ENCODE data around the gene MTFP1. TPM values are rescaled to one million over a fixed set of nuclear protein-coding genes. Genes with fewer than 3 reads are reported as not detected.

Gene MTFP1
- polyA plus RNA-seq, 1 donor = 9.9 TPM

DNA sequence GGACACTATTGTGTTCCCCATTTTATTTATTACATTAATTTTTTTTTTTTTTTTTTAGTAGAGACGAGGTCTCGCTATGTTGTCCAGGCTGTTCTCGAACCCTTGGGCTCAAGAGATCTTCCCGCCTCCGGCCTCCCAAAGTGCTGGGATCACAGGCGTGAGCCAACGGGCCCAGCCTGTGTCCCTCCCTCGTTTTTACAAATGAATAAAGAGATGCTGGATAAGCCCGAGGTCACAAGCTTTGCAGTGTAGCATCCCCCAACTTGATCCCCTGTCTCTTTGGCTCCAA, 297 bp upstream of the MTFP1 start:
- Histone ChIP-seq H3K27ac (ENCODE audit: low read length) (no peak overlapping the region), H3K36me3 (ENCODE audit: control insufficient read depth, insufficient read depth, low read length) (peaks cover under 1% of the 10 kb centered on the region), H3K4me3 (ENCODE audit: low read length) (peak overlapping the region; percentile 61), H3K27me3 (ENCODE audit: control insufficient read depth, insufficient read depth, low read length) (no peaks in the 10 kb centered on the region), H3K4me1 (ENCODE audit: control insufficient read depth, insufficient read depth, low read length) (peaks cover 37% of the 10 kb centered on the region), H3K9me3 (ENCODE audit: control insufficient read depth, low read depth, low read length) (no peaks in the 10 kb centered on the region)
- WGBS (ENCODE audit: insufficient coverage, low lambda C conversion rate) = no CpG with 5 or more reads among the region's 9 CpGs
- no peak for DNase-seq

DNA sequence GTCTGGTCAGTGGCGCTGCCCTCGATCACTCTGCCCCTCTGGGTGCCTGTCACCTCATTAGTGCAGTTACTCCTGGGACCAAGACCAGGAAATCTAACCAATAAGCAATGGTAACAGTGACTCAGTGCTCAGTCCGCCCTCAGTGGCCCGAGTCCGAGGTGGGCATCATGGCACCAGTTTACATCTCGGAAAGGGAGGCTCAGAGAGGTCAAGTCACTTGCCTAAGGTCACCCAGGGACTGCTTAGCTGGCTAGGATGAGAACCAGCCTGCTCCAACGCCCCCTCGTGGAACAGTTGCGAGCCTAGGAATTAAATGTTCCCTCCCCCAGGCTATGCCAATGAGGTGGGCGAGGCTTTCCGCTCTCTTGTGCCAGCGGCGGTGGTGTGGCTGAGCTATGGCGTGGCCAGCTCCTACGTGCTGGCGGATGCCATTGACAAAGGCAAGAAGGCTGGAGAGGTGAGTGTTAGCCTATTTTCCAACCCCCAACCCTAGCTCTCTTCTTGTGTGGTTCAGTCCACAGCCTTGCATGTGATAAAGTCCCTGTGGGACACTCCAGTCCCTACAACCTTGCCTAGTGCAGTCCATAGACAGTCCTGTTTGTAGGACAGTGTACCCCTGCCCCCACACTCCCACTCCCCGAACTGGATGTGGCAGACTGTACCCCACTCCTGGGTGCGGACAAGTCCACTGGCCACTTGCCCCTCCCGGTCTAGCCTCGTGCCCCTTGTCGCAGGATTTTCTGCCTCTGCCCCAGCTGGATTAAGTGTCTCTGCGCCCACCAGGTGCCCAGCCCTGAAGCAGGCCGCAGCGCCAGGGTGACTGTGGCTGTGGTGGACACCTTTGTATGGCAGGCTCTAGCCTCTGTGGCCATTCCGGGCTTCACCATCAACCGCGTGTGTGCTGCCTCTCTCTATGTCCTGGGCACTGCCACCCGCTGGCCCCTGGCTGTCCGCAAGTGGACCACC, 1.1 kb downstream of the MTFP1 start:
- H3K27ac ChIP-seq (ENCODE audit: low read length) = no peak overlapping the region
- WGBS (ENCODE audit: insufficient coverage, low lambda C conversion rate) = no CpG with 5 or more reads among the region's 29 CpGs
- H3K4me3 ChIP-seq (ENCODE audit: low read length) = peak overlapping the region; percentile 61
- H3K36me3 ChIP-seq (ENCODE audit: control insufficient read depth, insufficient read depth, low read length) = no peaks in the 10 kb centered on the region
- peaks cover 25% of the 10 kb centered on the region for H3K4me1 ChIP-seq (ENCODE audit: control insufficient read depth, insufficient read depth, low read length)
- DNase-seq = peak; percentile 68 to 80
- no peaks in the 10 kb centered on the region for H3K27me3 ChIP-seq (ENCODE audit: control insufficient read depth, insufficient read depth, low read length)
- no peaks in the 10 kb centered on the region for H3K9me3 ChIP-seq (ENCODE audit: control insufficient read depth, low read depth, low read length)

DNA sequence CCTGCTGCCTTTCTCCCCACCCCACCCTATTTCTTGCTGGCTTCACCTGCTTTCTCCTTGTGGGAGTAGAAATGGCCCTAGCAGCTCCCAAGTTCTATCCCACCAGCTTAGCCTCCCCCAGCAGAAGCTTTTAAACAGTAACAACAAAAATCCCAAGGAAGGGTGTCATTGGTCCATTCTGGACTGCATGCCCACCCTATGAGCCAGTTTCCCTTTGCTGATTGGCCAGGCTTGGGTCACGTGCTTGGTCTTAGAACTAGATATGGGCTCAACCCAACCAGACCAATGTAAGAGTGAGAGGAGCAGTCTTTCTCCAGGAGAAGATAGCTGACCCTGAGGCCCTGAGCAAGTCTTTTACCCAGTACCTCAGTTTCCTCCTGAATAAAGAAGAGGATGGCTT, 2.3 kb downstream of the MTFP1 start:
- no peak for DNase-seq
- Histone ChIP-seq H3K27me3 (ENCODE audit: control insufficient read depth, insufficient read depth, low read length) (no peaks in the 10 kb centered on the region), H3K36me3 (ENCODE audit: control insufficient read depth, insufficient read depth, low read length) (no peaks in the 10 kb centered on the region), H3K9me3 (ENCODE audit: control insufficient read depth, low read depth, low read length) (no peaks in the 10 kb centered on the region), H3K27ac (ENCODE audit: low read length) (no peak overlapping the region), H3K4me3 (ENCODE audit: low read length) (no peak overlapping the region), H3K4me1 (ENCODE audit: control insufficient read depth, insufficient read depth, low read length) (peaks cover 25% of the 10 kb centered on the region)
- WGBS (ENCODE audit: insufficient coverage, low lambda C conversion rate) = no CpG with 5 or more reads among the region's 1 CpG

DNA sequence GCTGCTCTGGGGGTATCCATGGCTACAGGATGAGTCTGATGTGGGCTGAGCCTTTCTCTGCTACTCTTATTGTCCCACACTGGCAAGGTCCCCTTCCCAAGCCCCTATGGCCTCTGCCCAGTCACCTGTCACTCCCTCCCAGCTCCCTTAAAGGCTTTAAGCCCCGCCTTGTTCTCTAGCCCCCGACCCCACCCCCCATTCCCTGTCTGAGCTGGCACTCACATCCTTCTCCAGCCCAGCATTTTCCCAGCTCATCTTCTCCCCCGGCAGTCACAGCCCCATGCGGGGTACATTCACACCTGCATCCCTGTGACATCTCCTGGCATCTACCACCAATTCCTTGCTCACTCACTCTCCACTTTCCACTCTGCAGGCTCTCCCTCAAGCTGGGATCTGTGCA, 4.3 kb downstream of the MTFP1 start:
- H3K9me3 ChIP-seq (ENCODE audit: control insufficient read depth, low read depth, low read length) = no peaks in the 10 kb centered on the region
- H3K4me1 ChIP-seq (ENCODE audit: control insufficient read depth, insufficient read depth, low read length) = peaks cover 29% of the 10 kb centered on the region
- no peak for DNase-seq
- no peak overlapping the region for H3K4me3 ChIP-seq (ENCODE audit: low read length)
- H3K27me3 ChIP-seq (ENCODE audit: control insufficient read depth, insufficient read depth, low read length) = no peaks in the 10 kb centered on the region
- WGBS (ENCODE audit: insufficient coverage, low lambda C conversion rate) = 50% methylated on average over 3 of the region's 4 CpGs
- no peak overlapping the region for H3K27ac ChIP-seq (ENCODE audit: low read length)
- no peaks in the 10 kb centered on the region for H3K36me3 ChIP-seq (ENCODE audit: control insufficient read depth, insufficient read depth, low read length)

DNA sequence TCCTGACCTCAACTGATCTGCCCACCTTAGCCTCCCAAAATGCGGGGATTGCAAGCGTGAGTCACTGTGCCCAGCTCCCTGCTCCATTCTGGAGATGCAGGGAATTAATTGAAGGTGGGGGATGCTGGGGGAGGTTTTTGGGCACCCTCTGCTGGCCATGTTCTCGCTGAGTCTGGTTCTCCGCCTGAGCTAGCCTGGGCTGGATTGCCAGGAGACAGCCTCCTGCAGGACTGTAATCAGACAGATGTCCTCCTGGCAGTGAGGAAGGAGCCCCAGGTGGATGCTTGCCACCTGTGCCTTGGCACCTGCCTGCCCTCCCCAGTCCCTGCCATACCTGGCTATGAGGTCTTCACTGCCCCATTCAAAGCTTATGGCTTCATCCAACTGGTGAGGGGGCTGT, 5.4 kb downstream of the MTFP1 start:
- no peak for DNase-seq
- H3K9me3 ChIP-seq (ENCODE audit: control insufficient read depth, low read depth, low read length) = no peaks in the 10 kb centered on the region
- H3K36me3 ChIP-seq (ENCODE audit: control insufficient read depth, insufficient read depth, low read length) = no peaks in the 10 kb centered on the region
- H3K4me1 ChIP-seq (ENCODE audit: control insufficient read depth, insufficient read depth, low read length) = peaks cover 28% of the 10 kb centered on the region
- no CpG with 5 or more reads among the region's 4 CpGs for WGBS (ENCODE audit: insufficient coverage, low lambda C conversion rate)
- no peaks in the 10 kb centered on the region for H3K27me3 ChIP-seq (ENCODE audit: control insufficient read depth, insufficient read depth, low read length)
- H3K27ac ChIP-seq (ENCODE audit: low read length) = no peak overlapping the region
- H3K4me3 ChIP-seq (ENCODE audit: low read length) = no peak overlapping the region

DNA sequence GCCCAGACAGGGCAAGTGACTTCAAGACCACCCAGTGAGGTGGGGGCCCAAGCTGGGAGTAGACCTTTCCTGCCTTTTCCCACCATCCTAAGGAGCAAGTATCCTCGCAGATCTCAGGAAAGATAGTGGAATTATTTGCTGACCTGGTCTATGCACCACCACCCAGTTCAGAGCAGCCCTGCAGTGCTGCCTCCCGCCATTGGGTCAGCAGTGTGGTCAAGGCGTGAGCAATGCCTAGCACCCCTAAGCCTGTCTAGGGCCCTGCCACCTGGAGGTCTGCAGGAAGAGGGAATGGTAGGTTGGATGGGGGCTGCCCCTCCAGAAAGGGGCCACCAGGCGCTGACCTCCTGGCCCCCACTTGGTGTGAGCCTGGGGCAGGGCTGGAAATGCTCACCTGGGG, 6.5 kb downstream of the MTFP1 start:
- H3K9me3 ChIP-seq (ENCODE audit: control insufficient read depth, low read depth, low read length) = no peaks in the 10 kb centered on the region
- DNase-seq = no peak
- no peaks in the 10 kb centered on the region for H3K36me3 ChIP-seq (ENCODE audit: control insufficient read depth, insufficient read depth, low read length)
- no CpG with 5 or more reads among the region's 4 CpGs for WGBS (ENCODE audit: insufficient coverage, low lambda C conversion rate)
- no peak overlapping the region for H3K27ac ChIP-seq (ENCODE audit: low read length)
- H3K27me3 ChIP-seq (ENCODE audit: control insufficient read depth, insufficient read depth, low read length) = no peaks in the 10 kb centered on the region
- H3K4me1 ChIP-seq (ENCODE audit: control insufficient read depth, insufficient read depth, low read length) = peaks cover 28% of the 10 kb centered on the region
- H3K4me3 ChIP-seq (ENCODE audit: low read length) = no peak overlapping the region

DNA sequence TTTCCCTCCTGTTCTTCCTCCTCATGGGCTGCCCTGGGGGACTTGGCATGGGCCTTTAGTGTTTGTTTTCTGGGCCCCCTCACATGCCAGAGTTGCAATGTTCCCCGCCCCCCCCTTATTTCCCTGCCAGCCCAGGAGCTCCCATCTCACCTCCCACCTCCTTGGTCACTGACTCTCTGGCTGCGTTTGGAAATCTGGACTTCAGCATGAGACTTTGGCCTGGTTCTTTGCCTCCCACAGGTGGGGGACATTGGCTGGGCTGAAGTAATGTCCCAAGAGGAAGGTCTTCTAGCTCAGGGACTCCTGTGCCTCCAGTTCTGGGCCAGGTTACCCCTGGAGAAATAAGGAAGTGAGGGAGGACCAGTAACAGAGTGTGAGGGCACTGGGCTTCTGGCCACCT, 7.0 kb downstream of the MTFP1 start:
- Histone ChIP-seq H3K27me3 (ENCODE audit: control insufficient read depth, insufficient read depth, low read length) (no peaks in the 10 kb centered on the region), H3K4me3 (ENCODE audit: low read length) (no peak overlapping the region), H3K9me3 (ENCODE audit: control insufficient read depth, low read depth, low read length) (no peaks in the 10 kb centered on the region), H3K36me3 (ENCODE audit: control insufficient read depth, insufficient read depth, low read length) (no peaks in the 10 kb centered on the region), H3K4me1 (ENCODE audit: control insufficient read depth, insufficient read depth, low read length) (peaks cover 28% of the 10 kb centered on the region), H3K27ac (ENCODE audit: low read length) (peak overlapping the region; percentile 45)
- peak; percentile 71 to 82 for DNase-seq
- no CpG with 5 or more reads among the region's 2 CpGs for WGBS (ENCODE audit: insufficient coverage, low lambda C conversion rate)

DNA sequence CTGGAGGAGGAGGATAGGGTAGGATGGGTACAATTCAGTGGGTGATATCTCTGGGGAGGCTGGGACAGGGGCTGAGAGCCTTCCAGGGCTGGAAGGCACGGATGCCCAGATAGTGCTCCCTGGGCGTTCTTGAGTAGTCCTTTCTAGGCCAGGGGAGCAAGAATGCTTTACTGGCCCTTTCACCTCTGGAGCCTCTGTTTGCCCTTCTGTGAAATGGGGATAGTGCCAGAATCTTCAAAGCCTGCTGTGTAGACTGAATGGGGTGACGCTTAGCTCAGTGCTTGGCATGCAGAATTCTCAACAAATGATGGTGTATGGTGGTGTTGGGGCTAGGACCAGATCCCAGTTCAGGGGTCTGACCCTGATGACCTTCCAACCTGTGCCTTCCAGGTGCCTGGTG, 7.7 kb downstream of the MTFP1 start:
- Histone ChIP-seq H3K36me3 (ENCODE audit: control insufficient read depth, insufficient read depth, low read length) (no peaks in the 10 kb centered on the region), H3K4me1 (ENCODE audit: control insufficient read depth, insufficient read depth, low read length) (peaks cover 28% of the 10 kb centered on the region), H3K4me3 (ENCODE audit: low read length) (no peak overlapping the region), H3K9me3 (ENCODE audit: control insufficient read depth, low read depth, low read length) (no peaks in the 10 kb centered on the region), H3K27ac (ENCODE audit: low read length) (no peak overlapping the region), H3K27me3 (ENCODE audit: control insufficient read depth, insufficient read depth, low read length) (no peaks in the 10 kb centered on the region)
- DNase-seq = no peak
- no CpG with 5 or more reads among the region's 3 CpGs for WGBS (ENCODE audit: insufficient coverage, low lambda C conversion rate)

DNA sequence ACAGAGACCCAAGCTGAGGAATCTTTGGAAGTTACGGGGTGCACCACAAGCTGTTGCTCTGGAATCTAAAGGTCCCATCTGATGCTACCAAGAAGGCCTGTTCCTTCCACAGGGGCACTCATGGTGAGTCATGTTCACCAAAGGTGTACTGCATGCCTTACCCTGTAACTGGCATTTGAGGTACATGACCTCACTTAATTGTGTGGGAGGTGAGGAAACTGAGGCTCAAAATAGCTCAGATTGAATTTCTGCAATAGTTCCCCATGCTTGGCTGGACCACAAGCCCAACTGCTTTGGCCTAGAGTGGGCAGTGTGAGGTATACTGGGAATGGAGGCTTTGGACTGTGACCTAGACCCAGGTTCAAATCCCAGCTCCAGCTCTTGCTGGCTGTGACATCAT, 8.2 kb downstream of the MTFP1 start:
- Histone ChIP-seq H3K9me3 (ENCODE audit: control insufficient read depth, low read depth, low read length) (no peaks in the 10 kb centered on the region), H3K4me1 (ENCODE audit: control insufficient read depth, insufficient read depth, low read length) (peaks cover 28% of the 10 kb centered on the region), H3K36me3 (ENCODE audit: control insufficient read depth, insufficient read depth, low read length) (no peaks in the 10 kb centered on the region), H3K27me3 (ENCODE audit: control insufficient read depth, insufficient read depth, low read length) (no peaks in the 10 kb centered on the region), H3K27ac (ENCODE audit: low read length) (no peak overlapping the region), H3K4me3 (ENCODE audit: low read length) (no peak overlapping the region)
- DNase-seq = no peak
- WGBS (ENCODE audit: insufficient coverage, low lambda C conversion rate) = no CpG with 5 or more reads among the region's 1 CpG

DNA sequence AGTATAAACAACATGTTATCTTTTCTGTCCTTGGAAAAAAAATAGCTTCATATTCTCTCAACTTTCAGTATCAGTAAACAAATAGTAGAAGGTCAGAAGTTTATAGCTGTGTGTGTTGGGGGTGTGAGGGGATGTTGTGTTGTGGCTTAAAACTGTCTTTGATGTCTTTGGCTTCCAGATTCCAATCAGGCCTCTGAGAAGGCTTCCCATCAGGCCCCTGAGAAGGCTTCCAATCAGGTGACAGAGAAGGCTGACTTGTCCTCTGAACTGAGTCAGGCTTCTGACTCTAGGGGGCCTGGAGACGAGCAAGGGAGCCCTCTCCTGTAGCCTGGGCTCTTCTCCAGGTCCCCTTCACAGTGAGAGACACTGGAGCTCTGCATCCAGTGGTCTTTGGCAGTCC, 9.3 kb downstream of the MTFP1 start:
- no CpG with 5 or more reads among the region's 1 CpG for WGBS (ENCODE audit: insufficient coverage, low lambda C conversion rate)
- DNase-seq = no peak

DNA sequence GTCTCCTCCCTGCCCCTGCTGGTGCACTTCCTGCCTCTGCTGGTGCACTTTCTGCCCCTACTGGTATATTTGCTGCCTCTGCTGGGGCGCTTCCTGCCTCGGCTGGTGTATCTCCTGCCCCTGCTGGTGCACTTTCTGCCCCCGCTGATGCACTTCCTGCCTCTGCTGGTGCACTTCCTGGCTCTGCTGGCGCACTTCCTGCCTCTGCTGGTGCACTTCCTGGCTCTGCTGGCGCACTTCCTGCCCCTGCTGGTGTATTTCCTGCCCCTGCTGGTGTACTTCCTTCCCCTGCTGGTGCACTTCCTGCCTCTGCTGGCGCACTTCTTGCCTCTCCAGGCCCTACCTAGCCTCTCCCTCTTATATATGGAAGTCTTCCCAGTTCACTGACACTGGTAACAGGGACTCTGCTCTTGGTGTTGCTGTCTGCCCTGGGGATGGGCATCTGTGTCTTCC, 10.1 kb downstream of the MTFP1 start:
- Histone ChIP-seq H3K4me3 (ENCODE audit: low read length) (no peak overlapping the region), H3K27ac (ENCODE audit: low read length) (no peak overlapping the region), H3K27me3 (ENCODE audit: control insufficient read depth, insufficient read depth, low read length) (no peaks in the 10 kb centered on the region), H3K4me1 (ENCODE audit: control insufficient read depth, insufficient read depth, low read length) (peaks cover 28% of the 10 kb centered on the region), H3K36me3 (ENCODE audit: control insufficient read depth, insufficient read depth, low read length) (no peaks in the 10 kb centered on the region), H3K9me3 (ENCODE audit: control insufficient read depth, low read depth, low read length) (no peaks in the 10 kb centered on the region)
- no CpG with 5 or more reads among the region's 6 CpGs for WGBS (ENCODE audit: insufficient coverage, low lambda C conversion rate)
- no peak for DNase-seq

More for the DNA sequence above, 9.3 kb downstream of the MTFP1 start:
- Histone ChIP-seq H3K4me3 (ENCODE audit: low read length) (no peak overlapping the region), H3K27ac (ENCODE audit: low read length) (no peak overlapping the region), H3K4me1 (ENCODE audit: control insufficient read depth, insufficient read depth, low read length) (peaks cover 28% of the 10 kb centered on the region), H3K36me3 (ENCODE audit: control insufficient read depth, insufficient read depth, low read length) (no peaks in the 10 kb centered on the region), H3K27me3 (ENCODE audit: control insufficient read depth, insufficient read depth, low read length) (no peaks in the 10 kb centered on the region), H3K9me3 (ENCODE audit: control insufficient read depth, low read depth, low read length) (no peaks in the 10 kb centered on the region)
